SK-N-SH treated with all-trans-retinoic acid at 6 μM for 48 hours (cell line): ENCODE data around the gene SLC38A3.
A peak's percentile ranks its signal among the peaks of the same experiment; 100 is the strongest.

Experiments
- ATAC-seq: fragments of 200-7000 bp; cut with Tn5 transposase; 3 replicates; pipeline ENCODE4 v1.9.1; 2020; ENCODE audit warnings: mild to moderate bottlenecking, moderate library complexity
- ARNTL ChIP-seq: fragments of 450-650 bp; formaldehyde crosslinking; IDR thresholded peaks from 2 replicates; pipeline ENCODE4 v1.5.0; 2020; ENCODE audit warnings: low read depth, mild to moderate bottlenecking, moderate library complexity, borderline replicate concordance
- BACH2 ChIP-seq: fragments of 250-450 bp; sonication (Bioruptor Pico); IDR thresholded peaks from 2 replicates; pipeline ENCODE4 v1.9.0; 2021; ENCODE audit warnings: mild to moderate bottlenecking, borderline replicate concordance
- CSDC2 ChIP-seq: fragments of 250-450 bp; sonication (Bioruptor Pico); IDR thresholded peaks from 2 replicates; pipeline ENCODE4 v1.5.0; 2020; ENCODE audit warnings: mild to moderate bottlenecking, moderate library complexity
- ESRRG ChIP-seq: fragments of 250-450 bp; sonication (Bioruptor Pico); IDR thresholded peaks from 2 replicates; pipeline ENCODE4 v1.6.1; 2021; ENCODE audit warnings: mild to moderate bottlenecking
- GLIS3 ChIP-seq: fragments of 250-450 bp; sonication (Bioruptor Pico); IDR thresholded peaks from 2 replicates; pipeline ENCODE4 v1.5.0; 2020; ENCODE audit warnings: mild to moderate bottlenecking, moderate library complexity
- PPARA ChIP-seq: fragments of 250-450 bp; sonication (Bioruptor Pico); IDR thresholded peaks from 2 replicates; pipeline ENCODE4 v1.5.0; 2020; ENCODE audit warnings: mild to moderate bottlenecking, borderline replicate concordance
- RARB ChIP-seq: fragments of 250-450 bp; sonication (Bioruptor Pico); IDR thresholded peaks from 2 replicates; pipeline ENCODE4 v1.8.0; 2021; ENCODE audit warnings: mild to moderate bottlenecking, moderate library complexity
- SNAI2 ChIP-seq: fragments of 250-450 bp; sonication (Bioruptor Pico); IDR thresholded peaks from 2 replicates; pipeline ENCODE4 v1.5.0; 2020; ENCODE audit warnings: mild to moderate bottlenecking, moderate library complexity
- TCF4 ChIP-seq: fragments of 250-450 bp; sonication (Bioruptor Pico); IDR thresholded peaks from 2 replicates; pipeline ENCODE4 v1.8.0; 2021; ENCODE audit warnings: mild to moderate bottlenecking, moderate library complexity, borderline replicate concordance
- TOX ChIP-seq: fragments of 250-450 bp; sonication (Bioruptor Pico); IDR thresholded peaks from 2 replicates; pipeline ENCODE4 v1.8.0; 2021; ENCODE audit warnings: mild to moderate bottlenecking, moderate library complexity, borderline replicate concordance
- ZC3H10 ChIP-seq: fragments of 250-450 bp; sonication (Bioruptor Pico); IDR thresholded peaks from 2 replicates; pipeline ENCODE4 v1.5.1; 2021; ENCODE audit warnings: mild to moderate bottlenecking, moderate library complexity
- ZFP3 ChIP-seq: fragments of 250-450 bp; sonication (Bioruptor Pico); IDR thresholded peaks from 2 replicates; pipeline ENCODE4 v1.5.0; 2020; ENCODE audit warnings: mild to moderate bottlenecking, moderate library complexity
- ZFP30 ChIP-seq: fragments of 450-650 bp; formaldehyde crosslinking; IDR thresholded peaks from 2 replicates; pipeline ENCODE4 v1.5.0; 2022; ENCODE audit warnings: mild to moderate bottlenecking, moderate library complexity
- ZNF565 ChIP-seq: fragments of 450-650 bp; formaldehyde crosslinking; conservative IDR thresholded peaks from 2 replicates; pipeline ENCODE4 v1.5.0; 2020; ENCODE audit warnings: low read depth, mild to moderate bottlenecking, moderate library complexity
- ZNF70 ChIP-seq: fragments of 450-650 bp; formaldehyde crosslinking; IDR thresholded peaks from 2 replicates; pipeline ENCODE4 v1.5.0; 2020; ENCODE audit warnings: mild to moderate bottlenecking, moderate library complexity
- ZNF8 ChIP-seq: fragments of 450-650 bp; formaldehyde crosslinking; IDR thresholded peaks from 2 replicates; pipeline ENCODE4 v1.5.0; 2020; ENCODE audit warnings: mild to moderate bottlenecking, moderate library complexity
- TF ChIP-seq, protein P1 (sequence below): fragments of 250-450 bp; sonication (Bioruptor Pico); IDR thresholded peaks from 2 replicates; pipeline ENCODE4 v1.5.1; 2021; ENCODE audit warnings: mild to moderate bottlenecking, moderate library complexity
- TF ChIP-seq, protein P2 (sequence below): fragments of 250-450 bp; sonication (Bioruptor Pico); IDR thresholded peaks from 2 replicates; pipeline ENCODE4 v1.5.1; 2020; ENCODE audit warnings: low read depth, mild to moderate bottlenecking, moderate library complexity
- TF ChIP-seq, protein P3 (sequence below): fragments of 250-450 bp; sonication (Bioruptor Pico); IDR thresholded peaks from 2 replicates; pipeline ENCODE4 v1.5.0; 2020; ENCODE audit warnings: mild to moderate bottlenecking, moderate library complexity
- TF ChIP-seq, protein P4 (sequence below): fragments of 250-450 bp; sonication (Bioruptor Pico); IDR thresholded peaks from 2 replicates; pipeline ENCODE4 v1.8.0; 2020; ENCODE audit warnings: mild to moderate bottlenecking, moderate library complexity, borderline replicate concordance

Gene SLC38A3

DNA sequence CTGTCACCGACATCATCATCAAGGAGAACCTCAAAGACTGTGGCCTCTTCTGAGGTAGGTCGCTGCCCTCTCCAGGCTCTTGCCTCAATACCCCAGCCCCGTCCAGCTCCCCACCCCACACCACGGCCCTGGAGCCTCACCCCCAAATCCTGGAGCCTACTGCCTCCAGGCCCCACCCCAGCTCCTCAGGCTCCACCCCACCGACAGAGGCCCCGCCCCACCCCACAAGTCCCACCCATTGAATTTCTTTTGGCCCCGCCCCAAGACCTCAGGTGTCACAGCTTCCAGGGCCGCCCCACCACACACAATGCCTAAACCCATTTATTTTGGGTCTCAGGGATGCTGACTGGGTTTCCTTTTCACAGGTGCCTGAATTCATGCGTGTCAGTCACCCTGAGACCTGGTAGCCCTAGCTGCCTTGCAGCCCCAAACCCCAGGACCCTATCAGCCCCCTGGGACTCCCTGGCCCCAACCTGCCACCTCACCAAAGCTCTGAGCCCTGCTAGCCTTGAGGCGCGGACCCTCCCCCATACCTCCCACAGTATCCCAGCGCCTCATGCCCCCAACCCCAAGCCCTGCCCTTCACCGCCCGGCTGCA is 10.1 kb upstream of the SLC38A3 start:
- peak; percentile 33 for ATAC-seq
- TF ChIP-seq ZNF8 (CRISPR knock-in tag) (no peak), ZFP30 (CRISPR knock-in tag) (no peak), RARB (CRISPR knock-in tag) (no peak), ARNTL (CRISPR knock-in tag) (no peak), GLIS3 (no peak), ZNF70 (CRISPR knock-in tag) (no peak), PPARA (no peak), ZFP3 (no peak), TCF4 (no peak), TOX (CRISPR knock-in tag) (no peak), BACH2 (CRISPR knock-in tag) (no peak)
- TF ChIP-seq, protein P1, sequence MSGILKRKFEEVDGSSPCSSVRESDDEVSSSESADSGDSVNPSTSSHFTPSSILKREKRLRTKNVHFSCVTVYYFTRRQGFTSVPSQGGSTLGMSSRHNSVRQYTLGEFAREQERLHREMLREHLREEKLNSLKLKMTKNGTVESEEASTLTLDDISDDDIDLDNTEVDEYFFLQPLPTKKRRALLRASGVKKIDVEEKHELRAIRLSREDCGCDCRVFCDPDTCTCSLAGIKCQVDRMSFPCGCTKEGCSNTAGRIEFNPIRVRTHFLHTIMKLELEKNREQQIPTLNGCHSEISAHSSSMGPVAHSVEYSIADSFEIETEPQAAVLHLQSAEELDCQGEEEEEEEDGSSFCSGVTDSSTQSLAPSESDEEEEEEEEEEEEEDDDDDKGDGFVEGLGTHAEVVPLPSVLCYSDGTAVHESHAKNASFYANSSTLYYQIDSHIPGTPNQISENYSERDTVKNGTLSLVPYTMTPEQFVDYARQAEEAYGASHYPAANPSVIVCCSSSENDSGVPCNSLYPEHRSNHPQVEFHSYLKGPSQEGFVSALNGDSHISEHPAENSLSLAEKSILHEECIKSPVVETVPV, result no peak
- TF ChIP-seq, protein P2, sequence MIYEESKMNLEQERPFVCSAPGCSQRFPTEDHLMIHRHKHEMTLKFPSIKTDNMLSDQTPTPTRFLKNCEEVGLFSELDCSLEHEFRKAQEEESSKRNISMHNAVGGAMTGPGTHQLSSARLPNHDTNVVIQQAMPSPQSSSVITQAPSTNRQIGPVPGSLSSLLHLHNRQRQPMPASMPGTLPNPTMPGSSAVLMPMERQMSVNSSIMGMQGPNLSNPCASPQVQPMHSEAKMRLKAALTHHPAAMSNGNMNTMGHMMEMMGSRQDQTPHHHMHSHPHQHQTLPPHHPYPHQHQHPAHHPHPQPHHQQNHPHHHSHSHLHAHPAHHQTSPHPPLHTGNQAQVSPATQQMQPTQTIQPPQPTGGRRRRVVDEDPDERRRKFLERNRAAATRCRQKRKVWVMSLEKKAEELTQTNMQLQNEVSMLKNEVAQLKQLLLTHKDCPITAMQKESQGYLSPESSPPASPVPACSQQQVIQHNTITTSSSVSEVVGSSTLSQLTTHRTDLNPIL (CRISPR knock-in tag), result no peak

DNA sequence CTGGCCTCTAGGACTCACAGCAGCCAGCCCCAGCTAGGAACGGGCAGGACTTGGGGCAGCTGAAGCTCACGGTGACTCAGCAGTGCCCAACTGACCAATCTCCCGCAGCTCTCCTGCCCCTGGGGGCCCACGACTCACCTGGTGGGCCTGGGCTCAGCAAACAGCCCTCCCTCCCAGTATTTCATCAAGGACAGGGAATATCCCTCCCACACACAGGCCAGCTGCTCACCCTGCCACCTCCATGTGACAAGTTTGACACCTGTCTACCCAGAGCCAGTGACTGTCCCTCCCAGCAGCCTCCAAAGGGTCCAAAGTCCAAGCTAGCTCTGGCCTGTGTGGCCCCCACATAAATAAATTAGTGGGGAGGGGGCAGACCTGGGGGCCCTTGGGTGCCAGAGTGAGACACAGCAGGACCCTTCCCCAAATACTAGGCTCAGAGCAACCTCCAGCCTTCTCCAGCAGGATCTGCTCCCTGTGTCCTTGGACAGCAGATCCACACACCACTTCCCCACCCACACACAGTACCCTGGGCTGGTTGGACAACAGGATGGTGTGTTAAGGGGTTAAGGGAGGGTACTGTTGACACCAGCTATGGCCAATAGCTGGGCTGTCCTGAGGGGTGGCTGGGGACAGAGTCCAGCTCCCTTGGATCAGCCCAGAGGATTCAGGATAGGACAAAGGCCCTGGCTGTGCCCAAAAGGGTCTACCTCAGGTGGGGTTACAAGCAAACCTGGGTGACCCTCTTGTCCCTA is 9.4 kb upstream of the SLC38A3 start:
- TF ChIP-seq RARB (CRISPR knock-in tag) (no peak), ZNF70 (CRISPR knock-in tag) (no peak), CSDC2 (CRISPR knock-in tag) (no peak), ZNF565 (no peak), SNAI2 (CRISPR knock-in tag) (no peak), ZFP3 (no peak), GLIS3 (no peak), TOX (CRISPR knock-in tag) (no peak), ZFP30 (CRISPR knock-in tag) (no peak)
- no peak for ATAC-seq

DNA sequence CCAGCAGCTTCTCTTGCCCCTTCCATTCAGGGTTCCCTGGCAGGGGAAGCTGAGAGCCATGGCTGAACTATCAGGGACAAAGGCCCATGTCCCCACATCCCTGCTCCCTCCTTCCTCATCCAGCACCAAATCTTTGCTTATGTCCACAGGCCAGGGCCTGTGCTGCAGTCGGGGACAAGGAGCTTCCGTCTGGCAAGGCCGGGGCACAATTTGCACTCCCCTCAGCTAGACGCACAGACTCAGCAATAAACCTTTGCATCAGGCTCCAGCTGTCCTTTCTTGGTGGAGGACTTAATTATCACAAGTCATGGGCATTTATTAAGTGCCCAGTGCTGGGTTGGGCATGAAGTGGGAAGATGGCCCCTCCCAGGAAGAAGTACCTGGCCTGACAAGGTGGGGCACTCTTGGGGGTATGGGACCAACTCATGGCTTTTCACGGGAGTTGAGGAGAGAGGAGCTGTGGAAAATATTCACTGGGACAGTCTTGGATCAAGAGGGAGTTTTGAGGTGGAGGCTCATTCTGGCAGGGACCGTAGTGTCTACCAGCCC is 8.7 kb upstream of the SLC38A3 start:
- TF ChIP-seq CSDC2 (CRISPR knock-in tag) (no peak), TOX (CRISPR knock-in tag) (no peak), ZFP30 (CRISPR knock-in tag) (no peak), ARNTL (CRISPR knock-in tag) (no peak), TCF4 (no peak)
- TF ChIP-seq, protein P3, sequence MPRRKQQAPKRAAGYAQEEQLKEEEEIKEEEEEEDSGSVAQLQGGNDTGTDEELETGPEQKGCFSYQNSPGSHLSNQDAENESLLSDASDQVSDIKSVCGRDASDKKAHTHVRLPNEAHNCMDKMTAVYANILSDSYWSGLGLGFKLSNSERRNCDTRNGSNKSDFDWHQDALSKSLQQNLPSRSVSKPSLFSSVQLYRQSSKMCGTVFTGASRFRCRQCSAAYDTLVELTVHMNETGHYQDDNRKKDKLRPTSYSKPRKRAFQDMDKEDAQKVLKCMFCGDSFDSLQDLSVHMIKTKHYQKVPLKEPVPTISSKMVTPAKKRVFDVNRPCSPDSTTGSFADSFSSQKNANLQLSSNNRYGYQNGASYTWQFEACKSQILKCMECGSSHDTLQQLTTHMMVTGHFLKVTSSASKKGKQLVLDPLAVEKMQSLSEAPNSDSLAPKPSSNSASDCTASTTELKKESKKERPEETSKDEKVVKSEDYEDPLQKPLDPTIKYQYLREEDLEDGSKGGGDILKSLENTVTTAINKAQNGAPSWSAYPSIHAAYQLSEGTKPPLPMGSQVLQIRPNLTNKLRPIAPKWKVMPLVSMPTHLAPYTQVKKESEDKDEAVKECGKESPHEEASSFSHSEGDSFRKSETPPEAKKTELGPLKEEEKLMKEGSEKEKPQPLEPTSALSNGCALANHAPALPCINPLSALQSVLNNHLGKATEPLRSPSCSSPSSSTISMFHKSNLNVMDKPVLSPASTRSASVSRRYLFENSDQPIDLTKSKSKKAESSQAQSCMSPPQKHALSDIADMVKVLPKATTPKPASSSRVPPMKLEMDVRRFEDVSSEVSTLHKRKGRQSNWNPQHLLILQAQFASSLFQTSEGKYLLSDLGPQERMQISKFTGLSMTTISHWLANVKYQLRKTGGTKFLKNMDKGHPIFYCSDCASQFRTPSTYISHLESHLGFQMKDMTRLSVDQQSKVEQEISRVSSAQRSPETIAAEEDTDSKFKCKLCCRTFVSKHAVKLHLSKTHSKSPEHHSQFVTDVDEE (CRISPR knock-in tag), result no peak
- ATAC-seq, result no peak

DNA sequence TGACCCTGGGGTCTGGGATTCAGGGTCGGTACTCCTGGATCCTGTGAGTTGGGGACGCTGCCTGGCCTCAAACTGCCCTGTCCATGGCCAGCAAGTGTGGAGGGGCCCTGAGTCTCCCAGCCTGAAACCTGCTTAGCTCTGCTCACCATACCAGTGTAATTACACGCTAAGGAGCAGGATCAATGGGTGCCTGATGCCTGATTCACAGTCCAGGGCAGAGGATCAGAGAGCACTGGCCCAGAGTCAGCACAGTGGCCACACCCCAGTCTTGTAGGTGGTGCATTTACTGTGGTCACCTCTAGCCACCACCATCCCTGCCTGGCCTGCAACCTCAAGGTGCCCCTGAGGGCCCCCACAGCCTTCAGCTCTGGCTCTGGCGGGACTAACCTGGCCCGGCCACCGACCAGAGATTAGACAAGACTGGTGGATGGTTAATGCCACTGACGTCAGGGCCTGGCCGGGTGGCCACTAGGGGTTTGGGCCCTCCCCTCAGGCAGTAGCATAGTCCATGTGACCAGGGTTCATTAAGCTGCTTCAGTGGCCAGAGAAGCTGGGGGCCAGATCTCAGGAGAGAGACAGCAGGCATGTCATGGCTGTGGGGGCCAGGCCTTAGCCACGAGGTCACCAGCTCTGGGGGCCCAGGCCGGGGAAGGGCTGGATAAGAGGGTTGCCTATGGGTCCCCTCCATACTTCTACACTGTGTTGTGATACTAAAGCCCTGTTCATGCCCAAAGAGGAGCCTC is 3.3 kb upstream of the SLC38A3 start:
- ATAC-seq, result no peak; the same call in 2 of the 3 replicates
- TF ChIP-seq GLIS3 (no peak), ZNF70 (CRISPR knock-in tag) (no peak), TCF4 (no peak), ZNF565 (no peak), ZC3H10 (CRISPR knock-in tag) (no peak), TOX (CRISPR knock-in tag) (no peak), SNAI2 (CRISPR knock-in tag) (no peak), ESRRG (CRISPR knock-in tag) (no peak), RARB (CRISPR knock-in tag) (no peak), CSDC2 (CRISPR knock-in tag) (no peak), ZFP30 (CRISPR knock-in tag) (no peak), BACH2 (CRISPR knock-in tag) (no peak)
- TF ChIP-seq, protein P4, sequence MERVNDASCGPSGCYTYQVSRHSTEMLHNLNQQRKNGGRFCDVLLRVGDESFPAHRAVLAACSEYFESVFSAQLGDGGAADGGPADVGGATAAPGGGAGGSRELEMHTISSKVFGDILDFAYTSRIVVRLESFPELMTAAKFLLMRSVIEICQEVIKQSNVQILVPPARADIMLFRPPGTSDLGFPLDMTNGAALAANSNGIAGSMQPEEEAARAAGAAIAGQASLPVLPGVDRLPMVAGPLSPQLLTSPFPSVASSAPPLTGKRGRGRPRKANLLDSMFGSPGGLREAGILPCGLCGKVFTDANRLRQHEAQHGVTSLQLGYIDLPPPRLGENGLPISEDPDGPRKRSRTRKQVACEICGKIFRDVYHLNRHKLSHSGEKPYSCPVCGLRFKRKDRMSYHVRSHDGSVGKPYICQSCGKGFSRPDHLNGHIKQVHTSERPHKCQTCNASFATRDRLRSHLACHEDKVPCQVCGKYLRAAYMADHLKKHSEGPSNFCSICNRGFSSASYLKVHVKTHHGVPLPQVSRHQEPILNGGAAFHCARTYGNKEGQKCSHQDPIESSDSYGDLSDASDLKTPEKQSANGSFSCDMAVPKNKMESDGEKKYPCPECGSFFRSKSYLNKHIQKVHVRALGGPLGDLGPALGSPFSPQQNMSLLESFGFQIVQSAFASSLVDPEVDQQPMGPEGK, result no peak
- TF ChIP-seq, protein P2 (CRISPR knock-in tag), result no peak
- TF ChIP-seq, protein P3 (CRISPR knock-in tag), result no peak
